Measurements from ENCODE around the gene PTBP3.

DNA sequence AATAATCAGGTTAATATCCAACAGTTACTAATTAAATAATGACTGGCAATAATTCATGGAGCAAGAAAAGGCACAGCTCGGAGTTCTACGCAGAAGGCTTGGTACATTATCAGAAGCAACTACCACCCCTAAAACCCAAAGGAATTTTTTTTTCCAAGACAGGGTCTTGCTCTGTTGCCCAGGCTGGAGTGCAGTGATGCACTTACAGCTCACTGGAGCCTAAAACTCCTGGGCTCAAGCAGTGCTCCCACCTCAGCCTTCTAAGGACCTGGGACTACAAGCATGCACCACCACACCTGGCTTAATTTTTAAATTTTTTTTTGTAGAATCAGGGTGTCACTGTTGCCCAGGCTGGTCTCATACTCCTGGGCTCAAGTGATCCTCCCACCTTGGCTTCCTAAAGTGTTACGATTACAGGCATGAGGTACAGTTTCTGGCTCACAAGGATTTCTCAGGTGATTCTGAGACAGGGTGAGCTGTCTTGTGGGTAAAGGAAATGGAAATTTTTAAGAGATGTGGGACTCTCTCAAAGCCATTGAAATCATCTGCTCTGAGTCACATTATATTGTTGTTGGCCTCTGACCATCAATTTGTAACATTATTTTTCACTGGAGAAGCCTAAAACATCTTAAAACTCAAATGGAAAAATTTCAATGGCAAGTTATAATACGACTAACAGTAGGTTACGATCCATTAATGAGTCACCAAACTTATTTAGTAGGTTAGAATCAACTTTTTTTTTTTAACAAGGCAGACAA lies 26.8 kb upstream of the PTBP3 start:
- TF ChIP-seq GATA3 (IDR thresholded peaks at IDR 0.05; ENCODE audit: low read depth, low read length) (no peak), GATA2 (IDR thresholded peaks at IDR 0.05; ENCODE audit: low read depth, low read length) (no peak)

Measured in SH-SY5Y (cell line).